OCI-LY3 (cell line): ENCODE data around the gene SPEM2.

Experiments
- EZH2phosphoT487 ChIP-seq: fragments of 200-600 bp; shearing (Covaris generic); IDR thresholded peaks from 2 replicates; pipeline ENCODE4 v1.6.1; 2018; ENCODE audit warnings: antibody characterized with exemption, mixed run types, low read depth
- TF ChIP-seq, protein P1 (sequence below): fragments of 200-600, 300-600 bp; sonication (generic); IDR thresholded peaks from 2 replicates; pipeline ENCODE4 v1.5.1; 2014; ENCODE audit warnings: antibody characterized with exemption, low read length, low read depth

GRCh38 chr17:7443499-7444485, 18.4 kb downstream of the SPEM2 start:
- TF ChIP-seq, protein P1, sequence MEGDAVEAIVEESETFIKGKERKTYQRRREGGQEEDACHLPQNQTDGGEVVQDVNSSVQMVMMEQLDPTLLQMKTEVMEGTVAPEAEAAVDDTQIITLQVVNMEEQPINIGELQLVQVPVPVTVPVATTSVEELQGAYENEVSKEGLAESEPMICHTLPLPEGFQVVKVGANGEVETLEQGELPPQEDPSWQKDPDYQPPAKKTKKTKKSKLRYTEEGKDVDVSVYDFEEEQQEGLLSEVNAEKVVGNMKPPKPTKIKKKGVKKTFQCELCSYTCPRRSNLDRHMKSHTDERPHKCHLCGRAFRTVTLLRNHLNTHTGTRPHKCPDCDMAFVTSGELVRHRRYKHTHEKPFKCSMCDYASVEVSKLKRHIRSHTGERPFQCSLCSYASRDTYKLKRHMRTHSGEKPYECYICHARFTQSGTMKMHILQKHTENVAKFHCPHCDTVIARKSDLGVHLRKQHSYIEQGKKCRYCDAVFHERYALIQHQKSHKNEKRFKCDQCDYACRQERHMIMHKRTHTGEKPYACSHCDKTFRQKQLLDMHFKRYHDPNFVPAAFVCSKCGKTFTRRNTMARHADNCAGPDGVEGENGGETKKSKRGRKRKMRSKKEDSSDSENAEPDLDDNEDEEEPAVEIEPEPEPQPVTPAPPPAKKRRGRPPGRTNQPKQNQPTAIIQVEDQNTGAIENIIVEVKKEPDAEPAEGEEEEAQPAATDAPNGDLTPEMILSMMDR: no peak
- no peak for TF ChIP-seq EZH2phosphoT487
